GM18951 (cell line): ENCODE data around the gene APOBR.
"Not testable (repeated sequence)": the region's sequence is repeated elsewhere in the genome, so short reads cannot be mapped to it uniquely, and the experiment has no call there.

Experiments used
- POLR2A ChIP-seq: IDR thresholded peaks from 4 replicates; pipeline ENCODE4 v1.6.1; 2011; ENCODE audit warnings: mild to moderate bottlenecking; ENCODE audit not compliant: insufficient read length, insufficient read depth; ENCODE audit errors: extremely low read depth
- in situ Hi-C: fragments of 300-500 bp; cut with MboI; formaldehyde crosslinking; loops from one replicate; pipeline ENCODE4 v1.12.0; 2022; ENCODE audit warnings: low sequenced_read_pairs, mixed read lengths, inconsistent platforms; ENCODE audit not compliant: unreplicated experiment

APOBR gene

GRCh38 chr16:28543072-28543471, 48.6 kb downstream of the APOBR start:
- TF ChIP-seq POLR2A, result no peak
- in situ Hi-C loops, result no loop called here

- in situ Hi-C loops, result no loop called here
Measured at GRCh38 chr16:28544998-28545397, 50.6 kb downstream of the APOBR start.

GRCh38 chr16:28545964-28546363, 51.5 kb downstream of the APOBR start:
- in situ Hi-C loops, result not testable (repeated sequence)

More at GRCh38 chr16:28544998-28545397, 50.6 kb downstream of the APOBR start:
- TF ChIP-seq POLR2A, result no peak

GRCh38 chr16:28546626-28547025, 52.2 kb downstream of the APOBR start:
- in situ Hi-C loops, result no loop called here
- no peak for TF ChIP-seq POLR2A

GRCh38 chr16:28548306-28548802, 53.9 kb downstream of the APOBR start:
- no peak for TF ChIP-seq POLR2A
- in situ Hi-C loops, result no loop called here
